Neutrophil (primary cell): Measurements from ENCODE around the gene PLA2G6.

Experiments
- H3K27ac ChIP-seq: fragments of 200-600 bp; sonication (generic); 2 replicates; pipeline ENCODE4 v1.5.1; 2016; ENCODE audit warnings: mild to moderate bottlenecking, moderate library complexity
- H3K27me3 ChIP-seq: fragments of 200-600 bp; sonication (generic); 2 replicates; pipeline ENCODE4 v1.6.0; 2016; ENCODE audit warnings: mild to moderate bottlenecking
- H3K36me3 ChIP-seq: fragments of 200-600 bp; sonication (generic); 2 replicates; pipeline ENCODE4 v1.5.1; 2017
- H3K4me1 ChIP-seq, 2 experiments: fragments of 200-600 bp in 1 of 2; sonication (generic) in 1 of 2; 1 replicate in 1 of 2; 2 replicates in 1 of 2; pipeline versions ENCODE4 v1.5.1 to v1.6.1; 2013 to 2016; ENCODE audit warnings: low read depth in 1 of 2, low read length in 1 of 2, mild to moderate bottlenecking in 1 of 2, moderate library complexity in 1 of 2; ENCODE audit not compliant: control insufficient read depth in 1 of 2, insufficient read depth in 1 of 2
- H3K4me3 ChIP-seq, 2 experiments: fragments of 200-600 bp in 1 of 2; sonication (generic) in 1 of 2; 1 replicate in 1 of 2; 2 replicates in 1 of 2; pipeline ENCODE4 v1.5.1; 2013 to 2016; ENCODE audit warnings: low read depth in 1 of 2, low read length in 1 of 2, mild to moderate bottlenecking in 1 of 2, moderate library complexity in 1 of 2
- H3K9me3 ChIP-seq: fragments of 200-600 bp; sonication (generic); 2 replicates; pipeline ENCODE4 v1.5.1; 2016
- CTCF ChIP-seq: fragments of 200-600 bp; sonication (generic); IDR thresholded peaks from 2 replicates; pipeline ENCODE4 v1.5.1; 2016; ENCODE audit warnings: antibody characterized with exemption

PLA2G6 gene

GRCh38 chr22:38133331-38133730 is 48.3 kb downstream of the PLA2G6 start:
- Histone ChIP-seq H3K4me3 (no peak overlapping the region), H3K27ac (no peak overlapping the region), H3K4me1 (no peaks in the 10 kb centered on the region), H3K36me3 (peaks cover 30% of the 10 kb centered on the region), H3K27me3 (no peaks in the 10 kb centered on the region), H3K9me3 (no peaks in the 10 kb centered on the region)
- TF ChIP-seq CTCF, result no peak

- Histone ChIP-seq H3K9me3 (no peaks in the 10 kb centered on the region), H3K36me3 (peaks cover 30% of the 10 kb centered on the region), H3K27me3 (no peaks in the 10 kb centered on the region), H3K27ac (no peak overlapping the region), H3K4me3 (no peak overlapping the region), H3K4me1 (no peaks in the 10 kb centered on the region)
- TF ChIP-seq CTCF, result no peak
These were observed 48.8 kb downstream of the PLA2G6 start for GRCh38 chr22:38132794-38133193.

- TF ChIP-seq CTCF, result no peak
- Histone ChIP-seq H3K27ac (no peak overlapping the region), H3K36me3 (peaks cover 30% of the 10 kb centered on the region), H3K4me1 (no peaks in the 10 kb centered on the region), H3K27me3 (no peaks in the 10 kb centered on the region), H3K9me3 (no peaks in the 10 kb centered on the region), H3K4me3 (no peak overlapping the region)
These were observed 49.5 kb downstream of the PLA2G6 start for GRCh38 chr22:38132136-38132535.

- Histone ChIP-seq H3K36me3 (peaks cover 30% of the 10 kb centered on the region), H3K27ac (no peak overlapping the region)
These were observed 50.2 kb downstream of the PLA2G6 start for GRCh38 chr22:38131399-38131798.

GRCh38 chr22:38129856-38130255 is 51.8 kb downstream of the PLA2G6 start:
- no peak for TF ChIP-seq CTCF

More at GRCh38 chr22:38131399-38131798, 50.2 kb downstream of the PLA2G6 start:
- Histone ChIP-seq H3K27me3 (no peaks in the 10 kb centered on the region), H3K9me3 (no peaks in the 10 kb centered on the region), H3K4me1 (no peaks in the 10 kb centered on the region), H3K4me3 (no peak overlapping the region)
- TF ChIP-seq CTCF, result no peak

GRCh38 chr22:38129021-38129420 is 52.6 kb downstream of the PLA2G6 start:
- Histone ChIP-seq H3K4me1 (no peaks in the 10 kb centered on the region), H3K36me3 (peaks cover 36% of the 10 kb centered on the region), H3K9me3 (no peaks in the 10 kb centered on the region), H3K4me3 (no peak overlapping the region), H3K27me3 (no peaks in the 10 kb centered on the region), H3K27ac (no peak overlapping the region)
- no peak for TF ChIP-seq CTCF

More at GRCh38 chr22:38129856-38130255, 51.8 kb downstream of the PLA2G6 start:
- Histone ChIP-seq H3K36me3 (peaks cover 40% of the 10 kb centered on the region), H3K4me1 (no peaks in the 10 kb centered on the region), H3K9me3 (no peaks in the 10 kb centered on the region), H3K27me3 (no peaks in the 10 kb centered on the region), H3K27ac (no peak overlapping the region), H3K4me3 (no peak overlapping the region)
